Chondrocyte (in vitro differentiated cells): ENCODE data around the gene ARHGEF6. TPM values are rescaled to one million over a fixed set of nuclear protein-coding genes. Genes with fewer than 3 reads are reported as not detected.

Experiments
- DNase-seq: peaks from one replicate; pipeline ENCODE4 v3.0.0; 2021; ENCODE audit warnings: mixed read lengths, low spot score
- H3K27ac Mint-ChIP-seq: one replicate; pipeline ENCODE4 v1.8.0; 2021; ENCODE audit warnings: mild to moderate bottlenecking, moderate library complexity, mixed read lengths; ENCODE audit not compliant: unreplicated experiment
- H3K27me3 Mint-ChIP-seq: 2 replicates; pipeline ENCODE4 v1.8.0; 2021; ENCODE audit warnings: low read depth, mixed read lengths
- H3K36me3 Mint-ChIP-seq: 2 replicates; pipeline ENCODE4 v1.8.0; 2021; ENCODE audit warnings: low read depth, mixed read lengths
- H3K4me1 Mint-ChIP-seq: 2 replicates; pipeline ENCODE4 v1.8.0; 2021; ENCODE audit warnings: low read depth, mild to moderate bottlenecking, mixed read lengths
- H3K4me3 Mint-ChIP-seq: one replicate; pipeline ENCODE4 v1.8.0; 2021; ENCODE audit warnings: mild to moderate bottlenecking, moderate library complexity, mixed read lengths; ENCODE audit not compliant: unreplicated experiment
- H3K9me3 Mint-ChIP-seq: 2 replicates; pipeline ENCODE4 v1.8.0; 2021; ENCODE audit warnings: low read depth, mixed read lengths
- CTCF ChIP-seq: fragments of 200-600 bp; sonication (generic); IDR thresholded peaks from 2 replicates; pipeline ENCODE4 v1.5.0; 2021; ENCODE audit warnings: antibody characterized with exemption, mild to moderate bottlenecking, moderate library complexity
- total RNA-seq: library from RNA; stranded (reverse); gene quantifications from 3 replicates; pipeline ENCODE4 v1.2.1, GENCODE V29; 2021

ARHGEF6 gene
- total RNA-seq, 1 donor from 2014 or later = 12.2 TPM

GRCh38 chrX:136761421-136761820 is 19.3 kb downstream of the ARHGEF6 start:
- H3K4me1 Mint-ChIP-seq = peaks cover 9% of the 10 kb centered on the region
- no peak overlapping the region for H3K4me3 Mint-ChIP-seq
- H3K27ac Mint-ChIP-seq = no peak overlapping the region
- no peak for DNase-seq
- no peaks in the 10 kb centered on the region for H3K36me3 Mint-ChIP-seq
- peaks cover 8% of the 10 kb centered on the region for H3K9me3 Mint-ChIP-seq
- TF ChIP-seq CTCF = no peak
- no peaks in the 10 kb centered on the region for H3K27me3 Mint-ChIP-seq

GRCh38 chrX:136759968-136760367 is 20.8 kb downstream of the ARHGEF6 start:
- TF ChIP-seq CTCF = no peak
- H3K27me3 Mint-ChIP-seq = no peaks in the 10 kb centered on the region
- H3K4me1 Mint-ChIP-seq = no peaks in the 10 kb centered on the region
- no peaks in the 10 kb centered on the region for H3K36me3 Mint-ChIP-seq
- no peak overlapping the region for H3K4me3 Mint-ChIP-seq
- H3K27ac Mint-ChIP-seq = no peak overlapping the region
- no peak for DNase-seq
- H3K9me3 Mint-ChIP-seq = peaks cover 8% of the 10 kb centered on the region

- no peak overlapping the region for H3K4me3 Mint-ChIP-seq
- H3K9me3 Mint-ChIP-seq = peaks cover 3% of the 10 kb centered on the region
- H3K27me3 Mint-ChIP-seq = no peaks in the 10 kb centered on the region
- no peak for TF ChIP-seq CTCF
- H3K27ac Mint-ChIP-seq = no peak overlapping the region
- H3K4me1 Mint-ChIP-seq = peaks cover 9% of the 10 kb centered on the region
- no peaks in the 10 kb centered on the region for H3K36me3 Mint-ChIP-seq
- no peak for DNase-seq
Observed at GRCh38 chrX:136755411-136755810, 25.3 kb downstream of the ARHGEF6 start.

- TF ChIP-seq CTCF = no peak
- Mint-ChIP-seq H3K4me1 (peaks cover 12% of the 10 kb centered on the region), H3K9me3 (peaks cover 3% of the 10 kb centered on the region), H3K4me3 (no peak overlapping the region), H3K36me3 (no peaks in the 10 kb centered on the region), H3K27ac (no peak overlapping the region), H3K27me3 (no peaks in the 10 kb centered on the region)
- no peak for DNase-seq
Observed at GRCh38 chrX:136754651-136755050, 26.1 kb downstream of the ARHGEF6 start.

GRCh38 chrX:136752796-136753195 is 27.9 kb downstream of the ARHGEF6 start:
- Mint-ChIP-seq H3K9me3 (peaks cover 3% of the 10 kb centered on the region), H3K27me3 (no peaks in the 10 kb centered on the region), H3K27ac (no peak overlapping the region), H3K4me3 (no peak overlapping the region), H3K36me3 (no peaks in the 10 kb centered on the region), H3K4me1 (peaks cover 14% of the 10 kb centered on the region)
- TF ChIP-seq CTCF = no peak
- DNase-seq = no peak
